GM19351 (cell line): ENCODE measurements around the gene TCF4.

ENCODE experiments used
- ATAC-seq: cut with Tn5 transposase; IDR thresholded peaks from one replicate; pipeline ENCODE4 v1.9.1; 2021; ENCODE audit warnings: mild to moderate bottlenecking, moderate library complexity; ENCODE audit not compliant: unreplicated experiment

The TCF4 gene

GRCh38 chr18:55396267-55396905 lies 191.6 kb downstream of the TCF4 start:
- ATAC-seq, result no peak

GRCh38 chr18:55395799-55396198 lies 192.2 kb downstream of the TCF4 start:
- ATAC-seq, result no peak

- ATAC-seq, result no peak
Observed at GRCh38 chr18:55390898-55391297, 197.1 kb downstream of the TCF4 start.

- no peak for ATAC-seq
Observed at GRCh38 chr18:55387139-55387984, 200.6 kb downstream of the TCF4 start.

- ATAC-seq, result no peak
Observed at GRCh38 chr18:55386545-55386944, 201.4 kb downstream of the TCF4 start.

GRCh38 chr18:55385770-55386169 lies 202.2 kb downstream of the TCF4 start:
- ATAC-seq, result no peak

- no peak for ATAC-seq
Observed at GRCh38 chr18:55384551-55385275, 203.3 kb downstream of the TCF4 start.

- no peak for ATAC-seq
Observed at GRCh38 chr18:55384115-55384514, 203.9 kb downstream of the TCF4 start.

GRCh38 chr18:55382277-55382805 lies 205.7 kb downstream of the TCF4 start:
- no peak for ATAC-seq

- ATAC-seq, result no peak
Observed at GRCh38 chr18:55381277-55381676, 206.7 kb downstream of the TCF4 start.

GRCh38 chr18:55380589-55380988 lies 207.4 kb downstream of the TCF4 start:
- ATAC-seq, result no peak

GRCh38 chr18:55376387-55376786 lies 211.6 kb downstream of the TCF4 start:
- peak; percentile 98 for ATAC-seq

GRCh38 chr18:55375930-55376329 lies 212.1 kb downstream of the TCF4 start:
- peak; percentile 39 for ATAC-seq

- ATAC-seq, result no peak
Observed at GRCh38 chr18:55374741-55375140, 213.3 kb downstream of the TCF4 start.

GRCh38 chr18:55372209-55372608 lies 215.8 kb downstream of the TCF4 start:
- no peak for ATAC-seq

GRCh38 chr18:55370936-55371335 lies 217.1 kb downstream of the TCF4 start:
- ATAC-seq, result no peak

- ATAC-seq, result no peak
Observed at GRCh38 chr18:55369346-55369745, 218.6 kb downstream of the TCF4 start.

- ATAC-seq, result no peak
Observed at GRCh38 chr18:55365342-55365741, 222.7 kb downstream of the TCF4 start.

GRCh38 chr18:55362303-55362702 lies 225.7 kb downstream of the TCF4 start:
- ATAC-seq, result no peak

- no peak for ATAC-seq
Observed at GRCh38 chr18:55361492-55362250, 226.3 kb downstream of the TCF4 start.

- no peak for ATAC-seq
Observed at GRCh38 chr18:55360061-55360460, 227.9 kb downstream of the TCF4 start.
